HG02943 (cell line): ENCODE measurements around the gene F2RL1.
"Not testable (repeated sequence)": the region's sequence is repeated elsewhere in the genome, so short reads cannot be mapped to it uniquely, and the experiment has no call there.

Source experiments
- ATAC-seq: cut with Tn5 transposase; IDR thresholded peaks from one replicate; pipeline ENCODE4 v1.9.1; 2021; ENCODE audit warnings: mild to moderate bottlenecking, low read depth, moderate library complexity; ENCODE audit not compliant: unreplicated experiment

Gene F2RL1

DNA sequence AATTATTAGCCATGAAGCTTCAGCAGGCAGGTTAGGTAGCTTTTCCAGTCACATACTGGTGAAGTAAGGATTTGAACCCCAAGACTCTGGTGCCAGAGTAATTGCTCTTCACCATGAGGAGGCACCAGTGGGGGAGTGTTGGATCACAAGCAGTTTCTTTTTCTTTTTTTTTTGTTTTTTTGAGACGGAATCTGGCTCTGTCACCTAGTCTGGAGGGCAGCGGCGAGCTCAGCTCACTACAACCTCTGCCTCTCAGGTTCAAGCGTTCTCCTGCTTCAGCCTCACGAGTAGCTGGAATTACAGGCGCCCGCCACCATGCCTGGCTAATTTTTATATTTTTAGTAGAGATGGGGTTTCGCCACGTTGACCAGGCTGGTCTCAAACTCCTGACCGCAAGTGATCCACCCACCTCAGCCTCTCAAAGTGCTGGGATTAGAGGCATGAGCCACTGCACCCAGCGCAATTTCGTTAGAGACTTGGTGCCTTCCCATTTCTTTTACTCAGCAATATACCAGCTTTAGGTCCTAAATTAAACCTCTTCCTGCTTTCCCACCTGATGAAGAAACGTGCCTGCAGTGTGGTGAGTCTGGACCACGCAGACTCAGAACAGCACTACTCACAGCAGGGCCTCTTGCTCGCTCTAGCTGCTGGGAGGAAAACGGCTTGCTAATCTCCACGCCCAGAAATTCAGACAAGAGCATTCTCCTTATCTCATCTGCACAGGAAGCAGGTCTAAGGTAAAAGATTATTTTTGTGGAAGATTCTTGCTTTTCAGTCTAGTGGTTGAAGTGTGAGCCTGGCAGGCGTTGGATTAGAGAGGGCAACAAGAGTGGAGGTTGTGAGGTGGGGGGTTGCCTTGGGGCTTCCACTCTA, 30.8 kb downstream of the F2RL1 start, which contains the start of gene S100Z:
S100Z (plus strand) TSS at position 596 of the 873 bp plus-strand sequence. CDS start 25,346 bp downstream, outside the sequence.
- ATAC-seq: no peak

DNA sequence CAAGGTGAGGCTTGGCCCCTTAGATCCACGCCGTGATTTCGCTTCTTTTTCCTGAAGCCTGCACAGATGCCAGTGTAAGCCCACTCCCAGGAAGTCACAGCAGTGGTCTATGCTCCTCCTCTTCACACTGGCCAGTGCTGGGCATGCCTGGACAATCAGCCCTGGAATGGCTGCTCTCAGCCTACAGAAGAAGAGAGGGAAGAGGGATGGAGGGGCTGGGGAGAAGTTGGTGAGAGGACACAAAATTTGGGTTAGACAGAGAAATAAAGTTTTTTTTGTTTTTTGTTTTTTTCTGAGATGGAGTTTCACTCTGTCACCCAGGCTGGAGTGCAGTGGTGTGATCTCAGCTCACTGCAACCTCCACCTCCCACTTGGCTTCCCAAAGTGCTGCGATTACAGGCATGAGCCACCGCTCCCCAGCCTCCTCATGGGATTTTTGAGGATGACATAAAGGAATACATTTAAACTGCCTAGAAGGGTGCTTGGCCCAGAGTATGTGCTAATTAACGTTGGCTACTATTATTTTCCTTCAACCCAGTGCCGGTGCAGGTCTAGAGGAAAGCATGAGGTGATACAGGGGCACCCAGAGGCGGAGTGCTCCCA, 31.8 kb downstream of the F2RL1 start:
- ATAC-seq: no peak

GRCh38 chr5:76851728-76852369, 33.0 kb downstream of the F2RL1 start:
- no peak for ATAC-seq

- no peak for ATAC-seq
Measured at GRCh38 chr5:76852772-76853171, 33.9 kb downstream of the F2RL1 start.

DNA sequence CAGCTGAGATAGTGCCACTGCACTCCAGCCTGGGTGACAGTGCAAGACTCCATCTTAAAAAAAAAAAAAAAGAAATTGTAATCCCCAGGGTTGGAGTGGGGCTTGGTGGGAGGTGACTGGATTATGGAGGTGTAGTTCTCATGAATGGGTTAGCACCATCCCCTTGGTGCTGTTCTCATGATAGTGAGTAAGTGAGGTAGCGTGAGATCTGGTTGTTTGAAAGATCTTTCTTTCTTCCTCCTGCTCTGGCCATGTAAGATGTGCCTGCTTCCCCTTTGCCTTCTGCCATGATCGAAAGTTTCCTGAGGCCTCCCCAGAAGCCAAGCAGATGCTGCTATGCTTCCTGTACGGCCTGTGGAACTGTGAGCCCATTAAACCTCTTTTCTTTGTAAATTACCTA, 34.9 kb downstream of the F2RL1 start:
- not testable (repeated sequence) for ATAC-seq

DNA sequence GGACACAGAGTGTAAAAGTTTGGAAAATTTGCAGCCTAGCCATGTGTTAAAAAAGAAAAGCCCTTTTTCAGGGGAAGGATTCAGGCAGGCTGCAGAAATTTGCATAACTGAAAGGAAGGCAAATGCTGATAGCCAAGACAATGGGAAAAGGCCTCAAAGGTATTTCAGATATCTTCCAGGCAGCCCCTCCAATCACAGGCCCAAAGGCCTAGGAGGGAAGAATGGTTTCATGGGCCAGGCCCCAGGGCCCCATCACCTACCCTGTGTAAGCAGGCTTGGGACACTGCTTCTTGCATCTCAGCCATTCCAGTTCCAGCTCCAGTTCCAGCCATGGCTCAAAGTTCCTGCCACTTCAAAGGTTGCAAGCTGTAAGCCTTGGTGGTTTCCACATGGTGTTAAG, 35.8 kb downstream of the F2RL1 start:
- ATAC-seq: no peak

- not testable (repeated sequence) for ATAC-seq
Measured at GRCh38 chr5:76855501-76855900, 36.7 kb downstream of the F2RL1 start.

DNA sequence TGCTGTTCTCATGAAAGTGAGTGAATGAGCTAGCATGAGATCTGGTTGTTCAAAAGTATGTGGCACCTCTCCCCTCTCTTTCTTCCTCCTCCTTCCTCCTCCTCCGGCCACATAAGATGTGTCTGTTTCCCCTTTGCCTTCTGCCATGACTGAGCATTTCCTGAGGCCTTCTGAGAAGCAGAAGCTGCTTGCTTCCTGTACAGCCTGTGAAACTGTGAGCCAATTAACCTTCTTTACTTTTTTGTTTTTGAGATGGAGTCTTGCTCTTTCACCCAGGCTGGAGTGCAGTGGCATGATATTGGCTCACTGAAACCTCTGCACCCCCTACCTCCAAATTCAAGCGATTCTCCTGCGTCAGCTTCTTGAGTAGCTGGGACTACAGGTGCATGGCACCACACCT, 37.1 kb downstream of the F2RL1 start:
- ATAC-seq: no peak

DNA sequence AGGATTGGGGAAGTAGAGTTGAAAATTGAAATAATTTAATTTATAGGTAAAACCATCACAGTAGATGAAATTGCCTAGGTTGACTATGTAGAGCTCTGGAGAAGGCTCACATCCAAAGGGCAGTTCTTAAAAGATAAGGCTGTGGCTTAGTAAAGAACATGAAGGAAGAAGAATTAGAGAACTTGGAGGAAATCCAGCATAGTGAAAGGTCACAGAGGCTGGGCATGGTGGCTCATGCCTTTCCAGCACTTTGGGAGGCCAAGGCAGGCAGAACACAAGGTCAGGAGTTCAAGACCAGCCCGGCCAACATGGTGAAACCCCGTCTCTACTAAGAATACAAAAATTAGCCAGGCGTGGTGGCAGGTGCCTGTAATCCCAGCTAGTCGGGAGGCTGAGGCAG, 38.0 kb downstream of the F2RL1 start:
- not testable (repeated sequence) for ATAC-seq

- ATAC-seq: no peak
Measured at GRCh38 chr5:76859591-76860247, 40.9 kb downstream of the F2RL1 start.

DNA sequence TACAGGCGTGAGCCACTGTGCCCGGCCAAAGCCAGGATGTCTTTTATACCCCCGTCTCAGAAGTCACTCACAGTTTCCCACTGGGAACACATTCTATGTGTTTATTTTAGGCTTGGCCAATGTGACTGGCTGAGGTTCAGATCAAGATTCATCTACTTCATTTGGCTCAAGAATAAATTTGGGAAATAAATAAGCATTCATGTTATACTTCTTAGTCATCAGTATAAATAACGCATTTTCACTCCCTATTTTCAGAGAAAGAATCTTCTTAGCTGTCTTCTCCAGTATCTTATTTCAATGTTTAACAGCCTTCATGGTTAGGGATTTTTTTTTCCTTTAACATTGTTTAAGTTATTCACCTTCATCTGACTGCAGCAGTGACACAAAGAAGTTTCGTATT, 42.8 kb downstream of the F2RL1 start:
- ATAC-seq: no peak

GRCh38 chr5:76863001-76863400, 44.2 kb downstream of the F2RL1 start:
- ATAC-seq: no peak

- no peak for ATAC-seq
Measured at GRCh38 chr5:76866503-76866902, 47.7 kb downstream of the F2RL1 start.

- no peak for ATAC-seq
Measured at GRCh38 chr5:76867038-76867437, 48.2 kb downstream of the F2RL1 start.

GRCh38 chr5:76867827-76868693, 49.2 kb downstream of the F2RL1 start:
- peak; percentile 74 for ATAC-seq

GRCh38 chr5:76870046-76870445, 51.2 kb downstream of the F2RL1 start:
- ATAC-seq: no peak

DNA sequence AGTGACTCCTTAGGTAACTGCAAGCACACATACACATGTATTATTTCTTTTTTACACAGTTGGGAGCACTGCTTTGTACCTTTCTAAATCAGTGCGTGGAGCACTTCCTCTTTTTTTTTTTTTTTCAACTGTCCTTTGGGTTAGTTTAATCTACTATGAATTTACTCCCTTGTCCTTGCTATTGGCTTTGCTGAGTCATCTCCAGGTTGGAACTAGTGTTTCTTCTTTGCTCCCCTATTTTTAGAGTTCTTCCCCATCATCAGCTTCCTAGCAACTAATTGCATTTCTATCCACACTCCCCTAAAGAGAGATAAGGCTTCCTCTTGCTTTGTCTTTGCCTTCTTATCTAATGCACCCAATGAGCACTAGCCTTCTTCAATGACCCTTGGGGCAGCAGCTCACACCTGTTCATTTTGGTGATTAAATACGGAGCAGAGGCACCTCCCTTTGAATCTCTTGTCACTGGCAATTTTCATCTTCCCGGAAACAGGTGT, 55.3 kb downstream of the F2RL1 start:
- ATAC-seq: no peak
